ENCODE measurements around the gene SEBOX.

The SEBOX gene

GRCh38 chr17:28319598-28319935, 45.4 kb downstream of the SEBOX start:
- H3K79me2 ChIP-seq (ENCODE audit: insufficient read depth, low read length), result peaks cover 52% of the 10 kb centered on the region

GRCh38 chr17:28318759-28319597, 46.0 kb downstream of the SEBOX start, which contains the start of gene TMEM97:
TSS of gene TMEM97 (plus strand) at chr17:28319200. CDS start at chr17:28319240, 40 bp downstream.
- H3K9me2 ChIP-seq (ENCODE audit: low read depth, low read length), result no peaks in the 10 kb centered on the region
- H2AFZ ChIP-seq (ENCODE audit: low read length), result no peak within 1 kb of the TSS
- H3F3A ChIP-seq (ENCODE audit: insufficient read depth, low read length), result no peaks in the 10 kb centered on the region
- H3K36me3 ChIP-seq (ENCODE audit: insufficient read depth, low read length), result peaks cover 20% of the 10 kb centered on the region; the same call in 1 of the 2 replicates
- H3K9ac ChIP-seq (ENCODE audit: low read length), result peak within 1 kb of the TSS; percentile 97
- no peaks in the 10 kb centered on the region for H3K27me3 ChIP-seq (ENCODE audit: insufficient read depth, low read length)
- peak within 1 kb of the TSS; percentile 86 for H3K4me2 ChIP-seq (ENCODE audit: low read length)
- H3K9me3 ChIP-seq (ENCODE audit: low read length), result no peaks in the 10 kb centered on the region
- H3K4me1 ChIP-seq (ENCODE audit: insufficient read depth, low read length, severe bottlenecking), result peaks cover 36% of the 10 kb centered on the region
- TF ChIP-seq EZH2 (IDR thresholded peaks at IDR 0.05; ENCODE audit: borderline replicate concordance, low read length) (no peak), CTCF (IDR thresholded peaks at IDR 0.05; ENCODE audit: low read length) (peak; percentile 8; the same call in 1 of the 2 replicates)
- H4K20me1 ChIP-seq (ENCODE audit: insufficient read depth, low read length), result no peaks in the 10 kb centered on the region
- peaks cover 46% of the 10 kb centered on the region for H3K79me2 ChIP-seq (ENCODE audit: insufficient read depth, low read length)
- peak within 1 kb of the TSS; percentile 59 for H3K27ac ChIP-seq (ENCODE audit: low read depth, low read length, poor library complexity, severe bottlenecking)
- H3K4me3 ChIP-seq (ENCODE audit: low read depth, low read length, poor library complexity, severe bottlenecking), result peak within 1 kb of the TSS; percentile 87

More at GRCh38 chr17:28319598-28319935, 45.4 kb downstream of the SEBOX start:
- TF ChIP-seq EZH2 (IDR thresholded peaks at IDR 0.05; ENCODE audit: borderline replicate concordance, low read length) (no peak), CTCF (IDR thresholded peaks at IDR 0.05; ENCODE audit: low read length) (no peak)
- Histone ChIP-seq H3F3A (ENCODE audit: insufficient read depth, low read length) (no peaks in the 10 kb centered on the region), H3K9me3 (ENCODE audit: low read length) (no peaks in the 10 kb centered on the region), H3K9me2 (ENCODE audit: low read depth, low read length) (no peaks in the 10 kb centered on the region), H3K9ac (ENCODE audit: low read length) (peak overlapping the region; percentile 97), H2AFZ (ENCODE audit: low read length) (no peak overlapping the region), H3K4me3 (ENCODE audit: low read depth, low read length, poor library complexity, severe bottlenecking) (peak overlapping the region; percentile 87), H3K27ac (ENCODE audit: low read depth, low read length, poor library complexity, severe bottlenecking) (peak overlapping the region; percentile 59), H3K4me1 (ENCODE audit: insufficient read depth, low read length, severe bottlenecking) (peaks cover 40% of the 10 kb centered on the region), H3K36me3 (ENCODE audit: insufficient read depth, low read length) (peaks cover 20% of the 10 kb centered on the region; the same call in 1 of the 2 replicates), H4K20me1 (ENCODE audit: insufficient read depth, low read length) (no peaks in the 10 kb centered on the region), H3K27me3 (ENCODE audit: insufficient read depth, low read length) (no peaks in the 10 kb centered on the region), H3K4me2 (ENCODE audit: low read length) (peak overlapping the region; percentile 86)

- Histone ChIP-seq H3K27me3 (ENCODE audit: insufficient read depth, low read length) (no peaks in the 10 kb centered on the region), H3K9me3 (ENCODE audit: low read length) (no peaks in the 10 kb centered on the region), H3K4me2 (ENCODE audit: low read length) (peak overlapping the region; percentile 86), H3K4me1 (ENCODE audit: insufficient read depth, low read length, severe bottlenecking) (peaks cover 36% of the 10 kb centered on the region), H2AFZ (ENCODE audit: low read length) (no peak overlapping the region), H3K36me3 (ENCODE audit: insufficient read depth, low read length) (peaks cover 20% of the 10 kb centered on the region; the same call in 1 of the 2 replicates), H3F3A (ENCODE audit: insufficient read depth, low read length) (no peaks in the 10 kb centered on the region), H3K79me2 (ENCODE audit: insufficient read depth, low read length) (peaks cover 40% of the 10 kb centered on the region), H3K9me2 (ENCODE audit: low read depth, low read length) (no peaks in the 10 kb centered on the region), H3K9ac (ENCODE audit: low read length) (peak overlapping the region; percentile 85), H3K4me3 (ENCODE audit: low read depth, low read length, poor library complexity, severe bottlenecking) (peak overlapping the region; percentile 87), H4K20me1 (ENCODE audit: insufficient read depth, low read length) (no peaks in the 10 kb centered on the region), H3K27ac (ENCODE audit: low read depth, low read length, poor library complexity, severe bottlenecking) (peak overlapping the region; percentile 47)
- TF ChIP-seq CTCF (IDR thresholded peaks at IDR 0.05; ENCODE audit: low read length), result no peak
- no peak for TF ChIP-seq EZH2 (IDR thresholded peaks at IDR 0.05; ENCODE audit: borderline replicate concordance, low read length)
Measured at GRCh38 chr17:28317966-28318758, 46.8 kb downstream of the SEBOX start.
